Jurkat, Clone E6-1 (cell line): ENCODE measurements around the gene HIPK3.
"Not testable (repeated sequence)": the region's sequence is repeated elsewhere in the genome, so short reads cannot be mapped to it uniquely, and the experiment has no call there.

Source experiments
- DNase-seq: peaks from one replicate; pipeline ENCODE4 v3.0.0-alpha.2; 2011; ENCODE audit warnings: low read depth, low spot score
- H3K4me3 ChIP-seq: 2 replicates; pipeline ENCODE4 v1.5.1; 2011; ENCODE audit warnings: mild to moderate bottlenecking, low read length, control low read depth, moderate library complexity

HIPK3 gene

GRCh38 chr11:33257897-33258630 is 883 bp downstream of the HIPK3 start:
- DNase-seq, result peak; percentile 47
- peak overlapping the region; percentile 78 for H3K4me3 ChIP-seq

GRCh38 chr11:33258631-33259205 is 1.5 kb downstream of the HIPK3 start:
- peak overlapping the region; percentile 78 for H3K4me3 ChIP-seq
- DNase-seq, result no peak

- no peak for DNase-seq
- no peak overlapping the region for H3K4me3 ChIP-seq
These were observed 2.7 kb downstream of the HIPK3 start for GRCh38 chr11:33259869-33260268.

DNA sequence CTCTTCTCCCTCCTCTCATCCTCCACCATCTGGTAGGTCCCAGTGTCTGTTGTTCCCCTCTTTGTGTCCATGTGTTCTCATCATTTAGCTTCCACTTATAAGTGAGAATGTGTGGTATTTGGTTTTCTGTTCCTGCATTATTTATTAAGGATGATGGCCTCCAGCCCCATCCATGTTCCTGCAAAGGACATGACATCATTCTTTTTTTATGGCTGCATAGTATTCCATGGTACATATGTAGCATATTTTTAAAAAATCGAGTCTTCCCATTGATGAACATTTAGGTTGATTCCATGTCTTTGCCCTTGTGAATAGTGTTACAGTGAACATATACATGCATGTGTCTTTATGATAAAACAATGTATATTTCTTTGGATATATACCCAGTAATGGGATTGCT is 4.2 kb downstream of the HIPK3 start:
- H3K4me3 ChIP-seq, DNase-seq: not testable (repeated sequence)

DNA sequence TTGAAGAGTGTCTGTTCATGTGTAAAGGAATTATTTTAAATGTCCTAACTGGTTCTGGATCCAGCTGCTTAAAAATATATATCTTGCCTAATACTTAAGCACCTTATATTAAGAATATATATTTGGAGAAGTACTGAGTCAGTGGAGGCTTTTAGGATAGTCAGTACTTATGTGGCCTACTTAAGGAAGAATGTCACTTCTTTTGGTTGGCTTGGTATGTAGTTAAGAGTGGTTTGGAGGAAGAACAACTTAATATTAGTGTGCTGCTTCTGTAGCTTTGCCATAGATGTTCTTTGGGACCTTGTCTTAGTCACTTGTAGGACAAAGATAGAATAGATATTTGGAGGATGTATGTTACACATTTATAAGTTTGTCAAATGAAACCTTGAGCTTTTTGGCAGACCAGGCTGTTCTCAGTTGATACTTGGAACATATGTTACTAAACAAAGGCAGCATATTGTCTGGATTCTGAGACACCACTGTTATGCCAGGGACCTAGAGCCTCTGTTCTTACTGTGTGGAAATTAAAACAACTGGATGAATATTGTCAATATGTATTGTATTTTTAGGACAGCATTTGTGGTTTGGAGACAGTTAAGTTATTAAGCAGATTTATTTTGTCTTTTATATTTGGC is 4.9 kb downstream of the HIPK3 start:
- no peak for DNase-seq
- H3K4me3 ChIP-seq, result no peak overlapping the region

DNA sequence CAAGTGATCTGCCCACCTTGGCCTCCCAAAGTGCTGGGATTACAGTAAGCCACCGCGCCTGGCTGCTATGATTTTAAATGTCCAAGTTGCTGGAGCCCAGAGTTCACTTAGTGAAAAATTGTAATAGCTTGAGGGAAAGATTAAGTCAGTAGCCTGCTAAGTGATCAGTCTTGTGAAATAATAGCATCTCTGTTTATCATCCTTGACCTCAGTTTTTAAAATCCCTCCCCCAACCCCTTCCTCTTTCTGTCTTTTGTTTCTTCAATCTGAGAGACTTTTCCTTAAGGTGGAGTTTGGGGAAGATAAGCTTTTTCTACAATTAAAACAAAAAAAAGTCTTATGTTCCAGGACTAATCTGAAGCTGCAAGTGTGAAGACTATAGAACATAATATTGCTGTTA is 6.4 kb downstream of the HIPK3 start:
- no peak for DNase-seq
- no peak overlapping the region for H3K4me3 ChIP-seq

DNA sequence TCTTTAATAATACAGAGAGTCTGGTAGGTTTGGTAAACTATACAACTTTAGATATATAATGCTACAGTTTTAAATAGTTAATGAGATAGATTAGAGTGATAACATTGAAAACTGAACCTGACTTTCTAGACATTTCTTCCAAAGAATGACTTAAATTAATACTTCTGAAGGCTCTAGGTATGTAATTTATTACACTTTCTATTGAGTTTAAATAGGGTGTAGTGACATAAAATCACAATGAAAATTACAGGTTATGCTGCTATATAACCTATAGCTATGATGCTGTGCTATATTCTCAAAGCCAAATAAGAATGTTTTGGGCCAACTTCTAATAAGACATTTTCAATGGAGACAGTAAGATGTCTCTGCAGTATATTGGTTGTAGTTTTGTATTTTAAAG is 7.7 kb downstream of the HIPK3 start:
- H3K4me3 ChIP-seq, result no peak overlapping the region
- DNase-seq, result no peak

GRCh38 chr11:33266393-33267215 is 9.4 kb downstream of the HIPK3 start:
- H3K4me3 ChIP-seq, result no peak overlapping the region
- DNase-seq, result no peak

- no peak for DNase-seq
- H3K4me3 ChIP-seq, result no peak overlapping the region
These were observed 11.9 kb downstream of the HIPK3 start for GRCh38 chr11:33268945-33269540.

- DNase-seq, result no peak
- no peak overlapping the region for H3K4me3 ChIP-seq
These were observed 12.6 kb downstream of the HIPK3 start for GRCh38 chr11:33269822-33270221.

DNA sequence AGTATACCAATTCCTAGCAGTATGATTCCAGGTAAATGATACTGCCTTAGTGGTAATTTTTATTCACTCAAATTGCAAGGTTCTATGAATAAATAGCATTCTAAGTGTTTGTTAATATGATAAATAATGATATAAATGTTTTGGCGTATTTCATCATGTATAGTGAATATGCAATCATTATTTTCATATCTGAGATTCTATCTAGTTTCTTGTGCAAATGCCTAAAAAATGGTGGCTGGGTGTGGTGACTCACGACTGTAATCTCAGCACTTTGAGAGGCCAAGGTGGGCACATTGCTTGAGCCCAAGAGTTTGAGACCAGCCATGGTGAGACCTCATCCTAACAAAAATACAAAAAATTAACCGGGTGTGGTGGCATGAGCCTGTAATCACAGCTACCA is 13.9 kb downstream of the HIPK3 start:
- no peak overlapping the region for H3K4me3 ChIP-seq
- DNase-seq, result no peak

DNA sequence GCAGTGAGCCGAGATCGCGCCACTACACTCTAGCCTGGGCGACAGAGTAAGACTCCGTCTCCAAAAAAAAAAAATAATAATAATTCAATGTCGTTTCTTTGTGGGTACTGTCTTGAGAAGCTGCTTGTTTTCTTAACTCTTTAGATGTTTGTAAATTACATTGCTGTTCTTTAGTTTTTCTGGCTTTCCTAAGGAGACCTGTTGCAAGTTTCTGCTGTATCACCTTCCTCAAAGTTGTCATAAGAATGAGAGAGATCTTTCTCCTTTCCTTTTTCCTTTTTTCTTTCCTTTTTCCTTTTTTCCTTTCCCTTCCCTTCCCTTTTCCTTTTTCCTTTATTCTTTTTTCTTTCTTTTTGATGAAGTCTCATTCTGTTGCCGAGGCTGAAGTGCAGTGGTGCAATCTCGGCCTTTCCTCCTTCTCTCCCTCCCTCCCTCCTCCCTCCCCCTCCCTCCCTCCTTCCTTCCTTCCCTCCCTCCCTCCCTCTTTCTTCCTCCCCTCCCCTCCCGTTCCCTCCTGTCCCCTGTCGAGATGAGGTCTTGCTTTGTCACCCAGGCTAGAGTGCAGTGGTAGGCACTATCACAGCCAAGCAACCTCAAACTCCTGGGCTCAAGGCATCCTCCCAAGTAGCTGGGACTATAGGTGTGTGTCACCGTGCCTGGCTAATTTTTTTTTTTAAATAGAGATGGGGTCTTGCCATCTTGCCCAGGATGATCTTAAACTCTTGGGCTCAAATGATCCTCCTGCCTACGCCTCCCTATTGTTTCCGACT is 15.3 kb downstream of the HIPK3 start:
- DNase-seq, result no peak
- H3K4me3 ChIP-seq, result no peak overlapping the region

- no peak overlapping the region for H3K4me3 ChIP-seq
- DNase-seq, result no peak
These were observed 16.5 kb downstream of the HIPK3 start for GRCh38 chr11:33273656-33274055.

DNA sequence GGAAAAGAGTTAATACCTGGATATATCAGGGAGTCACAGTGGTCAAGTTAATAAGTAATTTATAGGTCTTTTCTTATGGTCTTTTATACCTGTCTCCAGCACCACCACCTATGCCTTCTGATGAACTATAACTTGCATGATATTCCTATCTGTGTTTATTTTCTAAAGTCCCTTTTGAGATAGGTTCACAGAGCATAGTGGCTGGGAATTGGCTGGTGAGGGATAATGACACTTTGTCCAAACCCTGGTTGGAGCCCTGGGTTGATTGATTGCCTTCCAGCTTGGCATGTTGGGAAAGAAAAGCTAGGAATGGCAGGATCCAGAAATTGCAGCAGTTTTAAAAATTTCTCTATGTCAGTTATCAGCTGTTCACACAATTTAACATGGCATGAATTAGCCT is 23.2 kb downstream of the HIPK3 start:
- no peak overlapping the region for H3K4me3 ChIP-seq
- no peak for DNase-seq

DNA sequence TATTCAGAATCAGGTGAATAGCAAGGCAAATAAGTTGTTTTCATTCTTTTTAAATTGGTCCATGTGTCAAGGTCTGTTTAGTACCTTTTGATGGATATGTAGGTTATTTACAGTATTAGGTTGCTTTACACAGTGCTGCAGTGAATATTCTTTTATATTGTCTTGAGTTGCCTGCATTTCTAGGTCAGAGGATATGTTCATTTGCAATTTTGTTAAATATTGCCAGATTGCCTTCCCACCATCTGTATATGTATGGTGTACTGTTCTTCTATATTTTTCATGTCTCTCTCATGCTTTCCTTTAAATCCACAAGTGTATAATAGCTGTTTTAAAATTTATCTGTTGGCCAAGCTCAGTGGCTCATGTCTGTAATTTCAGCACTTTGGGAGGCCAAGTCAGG is 24.6 kb downstream of the HIPK3 start:
- DNase-seq, result no peak

GRCh38 chr11:33284818-33285217 is 27.6 kb downstream of the HIPK3 start:
- no peak for DNase-seq
- H3K4me3 ChIP-seq, result no peak overlapping the region

More for the DNA sequence above, 24.6 kb downstream of the HIPK3 start:
- H3K4me3 ChIP-seq, result no peak overlapping the region

DNA sequence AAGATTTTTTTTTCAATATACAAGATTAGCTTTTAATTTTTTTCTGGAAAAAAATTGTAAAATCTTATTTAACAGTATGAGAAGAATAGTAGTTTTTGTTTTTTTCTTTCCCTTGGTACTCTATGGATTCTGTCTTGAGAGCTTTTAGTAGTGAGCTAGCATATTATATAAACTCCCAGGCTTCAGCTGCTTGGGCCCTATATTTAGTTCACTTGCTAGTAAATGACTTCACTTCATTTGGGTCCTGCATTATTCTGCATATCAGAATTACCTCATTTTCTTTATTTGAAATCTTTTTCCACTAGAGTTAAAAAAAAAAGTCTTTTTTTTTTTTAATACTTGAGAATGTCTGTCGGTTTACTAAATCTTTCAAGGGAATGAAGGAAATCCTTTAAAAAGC is 33.1 kb downstream of the HIPK3 start:
- no peak for DNase-seq
- no peak overlapping the region for H3K4me3 ChIP-seq

GRCh38 chr11:33291004-33291777 is 34.0 kb downstream of the HIPK3 start:
- no peak for DNase-seq
- H3K4me3 ChIP-seq, result no peak overlapping the region
